ENCODE results near the gene CEP128. TPM values are rescaled to one million over a fixed set of nuclear protein-coding genes. Genes with fewer than 3 reads are reported as not detected.

Gene CEP128
- total and polyA plus RNA-seq, 2 experiments from 2014 or later: 7.6 to 17.6 TPM

GRCh38 chr14:80638620-80639515, 302.7 kb downstream of the CEP128 start:
- no peaks in the 10 kb centered on the region for H4K20me1 ChIP-seq (replicated peaks; ENCODE audit: insufficient read depth)
- H3F3A ChIP-seq (replicated peaks; ENCODE audit: low read depth): no peaks in the 10 kb centered on the region
- H3K27ac Mint-ChIP-seq: peak overlapping the region; percentile 88
- TF ChIP-seq EZH2 (IDR thresholded peaks at IDR 0.05; ENCODE audit: low read depth, unreplicated experiment) (no peak), NANOG (IDR thresholded peaks at IDR 0.05; ENCODE audit: borderline replicate concordance) (no peak), ZNF462 (CRISPR knock-in tag; IDR thresholded peaks at IDR 0.05) (no peak), JUNB (IDR thresholded peaks at IDR 0.05; ENCODE audit: unreplicated experiment) (no peak), ZNF331 (CRISPR knock-in tag; IDR thresholded peaks at IDR 0.05; ENCODE audit: low read depth) (no peak), EZH2phosphoT487 (IDR thresholded peaks at IDR 0.05; ENCODE audit: unreplicated experiment) (no peak), CTCF (conservative IDR thresholded peaks at IDR 0.05; ENCODE audit: low read depth in 2 of 2) (no peak), STAT1 (IDR thresholded peaks at IDR 0.05; ENCODE audit: unreplicated experiment) (no peak)
- H3K4me1 ChIP-seq (ENCODE audit: insufficient read depth): 0 out of 2 replicates have a peak, but pooled peaks cover 3% of the 10 kb centered on the region
- H3K9me3 Mint-ChIP-seq: no peaks in the 10 kb centered on the region
- H3K79me2 ChIP-seq (replicated peaks; ENCODE audit: insufficient read depth): no peaks in the 10 kb centered on the region
- ATAC-seq (no peak), DNase-seq (ENCODE audit: low spot score) (no peak)
- no peak overlapping the region for H3K4me3 ChIP-seq
- H3K36me3 Mint-ChIP-seq (ENCODE audit: low read depth): no peaks in the 10 kb centered on the region
- H3K27me3 ChIP-seq (ENCODE audit: insufficient read depth): no peaks in the 10 kb centered on the region
- peaks cover 6% of the 10 kb centered on the region for H3K4me1 Mint-ChIP-seq
- no peaks in the 10 kb centered on the region for H3K27me3 Mint-ChIP-seq (ENCODE audit: insufficient read depth, low read depth, poor library complexity)
- no peak overlapping the region for H3K27ac ChIP-seq (ENCODE audit: low read depth)
- H3K36me3 ChIP-seq (ENCODE audit: insufficient read depth): no peaks in the 10 kb centered on the region
- H2AFZ ChIP-seq: no peak overlapping the region
- H3K4me3 Mint-ChIP-seq: no peak overlapping the region
- H3K9me2 ChIP-seq (ENCODE audit: insufficient read depth): no peaks in the 10 kb centered on the region
- no peak overlapping the region for H3K4me2 ChIP-seq
